Measurements from ENCODE around the gene NDST4. TPM values are rescaled to one million over a fixed set of nuclear protein-coding genes. Genes with fewer than 3 reads are reported as not detected.

Gene NDST4
- polyA plus RNA-seq, 2 of the 4 experiments (the other 2 are of a cell fraction), result 0.04 TPM; not detected in 1

GRCh38 chr4:114807357-114807756, 306.1 kb downstream of the NDST4 start:
- no peak for FAIRE-seq
- H3K27ac ChIP-seq, result no peak overlapping the region
- H3K4me1 ChIP-seq, result no peaks in the 10 kb centered on the region
- TF ChIP-seq POLR2AphosphoS2 (conservative IDR thresholded peaks at IDR 0.05; ENCODE audit: low read length), result no peak
- TF ChIP-seq JUNB (IDR thresholded peaks at IDR 0.05), result no peak
- TF ChIP-seq GATA3 (IDR thresholded peaks at IDR 0.05; ENCODE audit: borderline replicate concordance), result no peak
- no peak for TF ChIP-seq HES2 (IDR thresholded peaks at IDR 0.05)
- no peak for TF ChIP-seq MAZ (IDR thresholded peaks at IDR 0.05; ENCODE audit: borderline replicate concordance, low read depth, low read length)
- no peak for TF ChIP-seq RAD21 (conservative IDR thresholded peaks at IDR 0.05 in 1 of 2, IDR thresholded peaks at IDR 0.05 in 1 of 2)
- no peak for TF ChIP-seq HOXB13 (CRISPR knock-in tag; IDR thresholded peaks at IDR 0.05; ENCODE audit: low read depth)
- no peak for TF ChIP-seq TFCP2L1 (CRISPR knock-in tag; IDR thresholded peaks at IDR 0.05)
- no peak for TF ChIP-seq CTCF (IDR thresholded peaks at IDR 0.05)
- TF ChIP-seq ZC3H11A (IDR thresholded peaks at IDR 0.05), result no peak
- TF ChIP-seq HMGXB4 (CRISPR knock-in tag; IDR thresholded peaks at IDR 0.05; ENCODE audit: borderline replicate concordance), result no peak
- TF ChIP-seq PBX3 (IDR thresholded peaks at IDR 0.05), result no peak
- no peak for TF ChIP-seq EHMT2 (IDR thresholded peaks at IDR 0.05; ENCODE audit: low read depth)
- TF ChIP-seq NFE2L2 (conservative IDR thresholded peaks at IDR 0.05; ENCODE audit: low read length), result no peak
- TF ChIP-seq MAFK (IDR thresholded peaks at IDR 0.05; ENCODE audit: partially characterized antibody), result no peak
- no peak for TF ChIP-seq ATOH8 (CRISPR knock-in tag; IDR thresholded peaks at IDR 0.05; ENCODE audit: low read depth)
- TF ChIP-seq SMC3 (IDR thresholded peaks at IDR 0.05), result no peak
- no peak overlapping the region for H3K4me2 ChIP-seq
- no peak overlapping the region for H3K4me3 ChIP-seq
- ATAC-seq, result no peak
- POLR2A ChIA-PET, result no interaction called here
- CTCF ChIA-PET, result interaction anchor here (0.6 to 2.0 kb wide), 6 partner anchors 8 to 42 kb away, joined by 3 to 6 read pairs (median 4); no protein-coding TSS in a partner anchor
- DNase-seq (ENCODE audit: low read depth in 1 of 2, low spot score in 1 of 2), result no peak
- no peaks in the 10 kb centered on the region for H3K9me3 ChIP-seq
- WGBS (ENCODE audit: missing lambda C conversion rate), result 26% methylated on average over 4 of the region's 8 CpGs

- Histone ChIP-seq H3K4me1 (no peaks in the 10 kb centered on the region), H3K27ac (no peak overlapping the region), H3K4me3 (no peak overlapping the region), H3K9me3 (no peaks in the 10 kb centered on the region), H3K4me2 (no peak overlapping the region)
- ChIA-PET CTCF (interaction anchor here (0.6 kb wide), 1 partner anchor 15 kb away, joined by 4 read pairs; no protein-coding TSS in a partner anchor), POLR2A (no interaction called here)
- 52% methylated on average over 5 of the region's 5 CpGs for WGBS (ENCODE audit: missing lambda C conversion rate)
- FAIRE-seq, result no peak
- DNase-seq (ENCODE audit: low read depth in 1 of 2, low spot score in 1 of 2), result no peak
- no peak for ATAC-seq
- TF ChIP-seq FOSL2 (IDR thresholded peaks at IDR 0.05) (no peak), FOSL2 (CRISPR knock-in tag; IDR thresholded peaks at IDR 0.05) (no peak), RARB (CRISPR knock-in tag; IDR thresholded peaks at IDR 0.05) (no peak), MAZ (IDR thresholded peaks at IDR 0.05; ENCODE audit: borderline replicate concordance, low read depth, low read length) (no peak), HEYL (CRISPR knock-in tag; IDR thresholded peaks at IDR 0.05) (no peak), KDM1A (IDR thresholded peaks at IDR 0.05; ENCODE audit: low read depth) (no peak), REST (IDR thresholded peaks at IDR 0.05) (no peak), HMGXB4 (CRISPR knock-in tag; IDR thresholded peaks at IDR 0.05; ENCODE audit: borderline replicate concordance) (no peak), MAFK (IDR thresholded peaks at IDR 0.05; ENCODE audit: partially characterized antibody) (no peak), HDAC2 (IDR thresholded peaks at IDR 0.05) (no peak), RFX5 (IDR thresholded peaks at IDR 0.05) (no peak), ZFP36 (IDR thresholded peaks at IDR 0.05; ENCODE audit: borderline replicate concordance, partially characterized antibody) (no peak), JUN (IDR thresholded peaks at IDR 0.05) (no peak)
Observed at GRCh38 chr4:114791976-114792375, 321.4 kb downstream of the NDST4 start.
